ENCODE measurements around the gene EXOC3. TPM values are rescaled to one million over a fixed set of nuclear protein-coding genes. Genes with fewer than 3 reads are reported as not detected.

The EXOC3 gene
- total RNA-seq, 2 experiments from 2014 or later, result 31.0 to 58.2 TPM

DNA sequence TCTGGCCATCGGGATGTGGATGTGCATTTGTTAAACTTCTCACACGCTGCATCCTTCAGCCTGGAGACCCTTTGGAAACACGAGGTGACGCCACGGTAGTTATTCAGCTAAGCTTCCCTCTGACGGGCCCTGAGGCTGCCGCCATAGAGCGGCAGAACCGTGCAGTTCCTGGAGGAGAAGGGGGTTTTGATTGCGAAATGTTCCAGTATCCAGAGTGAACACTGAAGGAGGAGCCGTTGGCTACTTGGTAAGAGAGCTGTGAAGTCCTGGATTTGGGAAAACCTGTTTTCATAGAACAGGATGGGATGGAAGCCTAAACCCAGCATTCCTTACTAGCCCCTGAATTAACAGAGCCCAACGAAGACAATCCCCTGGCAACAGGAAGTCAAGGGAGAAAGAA lies 23.0 kb upstream of the EXOC3 start:
- ChIA-PET CTCF (ENCODE audit: unreplicated experiment) (no interaction called here), POLR2A (no interaction called here)
- Histone ChIP-seq H3K4me2 (ENCODE audit: low read length) (no peak overlapping the region), H3K4me1 (ENCODE audit: insufficient read depth, low read length, poor library complexity, severe bottlenecking) (peaks cover 19% of the 10 kb centered on the region), H4K20me1 (ENCODE audit: insufficient read depth, low read length) (no peaks in the 10 kb centered on the region), H2AFZ (ENCODE audit: low read length) (no peak overlapping the region), H3K4me3 (ENCODE audit: low read depth, low read length, poor library complexity, severe bottlenecking) (no peak overlapping the region), H3K9me3 (ENCODE audit: low read length) (no peaks in the 10 kb centered on the region), H3K9me2 (ENCODE audit: insufficient read depth, low read length) (no peaks in the 10 kb centered on the region), H3K27ac (ENCODE audit: low read depth, low read length, poor library complexity, severe bottlenecking) (no peak overlapping the region), H3K79me2 (ENCODE audit: insufficient read depth, low read depth, low read length) (no peaks in the 10 kb centered on the region), H3K36me3 (ENCODE audit: insufficient read depth, low read length) (no peaks in the 10 kb centered on the region)
- no TSS peak for BruUV-seq (replicated peaks)
- no peak for DNase-seq (ENCODE audit: low spot score)
- intact Hi-C loops (cut with micrococcal nuclease; ENCODE audit: unreplicated experiment), result no loop called here
- TF ChIP-seq, protein P1, sequence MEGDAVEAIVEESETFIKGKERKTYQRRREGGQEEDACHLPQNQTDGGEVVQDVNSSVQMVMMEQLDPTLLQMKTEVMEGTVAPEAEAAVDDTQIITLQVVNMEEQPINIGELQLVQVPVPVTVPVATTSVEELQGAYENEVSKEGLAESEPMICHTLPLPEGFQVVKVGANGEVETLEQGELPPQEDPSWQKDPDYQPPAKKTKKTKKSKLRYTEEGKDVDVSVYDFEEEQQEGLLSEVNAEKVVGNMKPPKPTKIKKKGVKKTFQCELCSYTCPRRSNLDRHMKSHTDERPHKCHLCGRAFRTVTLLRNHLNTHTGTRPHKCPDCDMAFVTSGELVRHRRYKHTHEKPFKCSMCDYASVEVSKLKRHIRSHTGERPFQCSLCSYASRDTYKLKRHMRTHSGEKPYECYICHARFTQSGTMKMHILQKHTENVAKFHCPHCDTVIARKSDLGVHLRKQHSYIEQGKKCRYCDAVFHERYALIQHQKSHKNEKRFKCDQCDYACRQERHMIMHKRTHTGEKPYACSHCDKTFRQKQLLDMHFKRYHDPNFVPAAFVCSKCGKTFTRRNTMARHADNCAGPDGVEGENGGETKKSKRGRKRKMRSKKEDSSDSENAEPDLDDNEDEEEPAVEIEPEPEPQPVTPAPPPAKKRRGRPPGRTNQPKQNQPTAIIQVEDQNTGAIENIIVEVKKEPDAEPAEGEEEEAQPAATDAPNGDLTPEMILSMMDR (conservative IDR thresholded peaks at IDR 0.05; ENCODE audit: low read length), result no peak
- no peak for TF ChIP-seq EZH2phosphoT487 (IDR thresholded peaks at IDR 0.05; ENCODE audit: borderline replicate concordance, low read depth, low read length)

DNA sequence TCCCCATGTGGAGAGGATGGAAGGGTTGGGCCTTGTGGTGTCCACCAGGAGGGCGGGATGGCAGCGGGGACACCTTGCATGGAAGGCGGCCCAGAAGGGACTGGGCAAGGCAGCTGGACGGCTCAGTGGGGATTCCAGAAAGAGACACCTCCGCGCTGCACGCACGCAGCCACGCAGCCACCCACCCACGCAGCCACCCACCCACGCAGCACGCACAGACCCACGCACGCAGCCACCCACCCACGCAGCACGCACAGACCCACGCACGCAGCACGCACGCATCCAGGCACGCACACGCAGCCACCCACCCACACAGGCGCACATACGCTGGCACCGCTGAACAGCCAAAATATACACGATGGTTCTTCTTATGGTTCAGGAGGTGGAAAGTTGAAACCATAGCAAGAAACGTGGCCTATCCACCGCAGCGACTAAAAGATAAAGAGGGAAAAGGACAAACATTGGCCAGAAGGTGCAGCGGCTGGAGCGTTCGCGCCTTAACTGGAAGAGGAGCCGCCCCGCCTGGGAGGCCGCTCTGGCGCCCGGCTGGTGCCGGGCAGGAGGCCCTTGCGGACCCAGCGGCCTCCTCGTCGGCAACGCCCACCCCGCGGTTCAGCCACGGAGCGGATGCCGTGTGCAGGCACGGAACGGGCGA lies 22.2 kb upstream of the EXOC3 start:
- Histone ChIP-seq H3K36me3 (ENCODE audit: insufficient read depth, low read length) (no peaks in the 10 kb centered on the region), H3K9me2 (ENCODE audit: insufficient read depth, low read length) (no peaks in the 10 kb centered on the region), H3K4me3 (ENCODE audit: low read depth, low read length, poor library complexity, severe bottlenecking) (no peak overlapping the region), H3K4me1 (ENCODE audit: insufficient read depth, low read length, poor library complexity, severe bottlenecking) (peaks cover 12% of the 10 kb centered on the region), H3K4me2 (ENCODE audit: low read length) (no peak overlapping the region), H3K27ac (ENCODE audit: low read depth, low read length, poor library complexity, severe bottlenecking) (no peak overlapping the region), H2AFZ (ENCODE audit: low read length) (no peak overlapping the region), H4K20me1 (ENCODE audit: insufficient read depth, low read length) (no peaks in the 10 kb centered on the region), H3K9me3 (ENCODE audit: low read length) (no peaks in the 10 kb centered on the region), H3K79me2 (ENCODE audit: insufficient read depth, low read depth, low read length) (no peaks in the 10 kb centered on the region)
- no peak for DNase-seq (ENCODE audit: low spot score)
- ChIA-PET POLR2A (no interaction called here), CTCF (ENCODE audit: unreplicated experiment) (no interaction called here)
- TF ChIP-seq, protein P1 (conservative IDR thresholded peaks at IDR 0.05; ENCODE audit: low read length), result no peak
- no peak for TF ChIP-seq EZH2phosphoT487 (IDR thresholded peaks at IDR 0.05; ENCODE audit: borderline replicate concordance, low read depth, low read length)
- intact Hi-C loops (cut with micrococcal nuclease; ENCODE audit: unreplicated experiment), result no loop called here
- no TSS peak for BruUV-seq (replicated peaks)

DNA sequence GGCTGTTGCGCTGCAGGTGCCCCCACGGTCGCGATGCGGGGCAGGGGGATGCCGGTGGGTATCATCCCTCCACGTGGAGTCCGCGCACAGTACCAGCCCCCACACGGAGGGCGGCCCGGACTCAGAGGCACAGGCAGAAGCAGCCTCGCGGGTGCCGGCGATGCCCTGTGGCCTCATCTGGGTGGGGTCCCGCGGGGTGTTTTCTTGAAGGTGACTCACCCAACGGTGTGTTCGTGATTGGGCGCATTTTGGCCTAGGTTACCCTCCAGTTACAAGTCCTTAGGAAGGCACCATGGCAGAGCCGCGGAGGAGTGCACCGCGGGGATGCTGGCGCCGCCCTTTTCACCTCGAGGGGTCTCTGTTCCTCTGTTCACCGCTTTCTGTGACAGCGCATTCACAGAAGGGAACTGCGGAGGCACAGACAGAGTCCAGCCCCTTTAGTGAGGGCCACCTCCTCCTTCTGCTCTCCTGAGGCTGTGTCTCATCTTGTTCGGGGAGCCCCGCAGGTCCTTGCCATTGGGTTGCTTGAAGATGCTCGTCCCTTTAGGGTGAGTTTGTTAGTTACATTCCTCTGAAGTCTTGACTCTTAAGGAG lies 21.6 kb upstream of the EXOC3 start:
- Histone ChIP-seq H3K79me2 (ENCODE audit: insufficient read depth, low read depth, low read length) (no peaks in the 10 kb centered on the region), H3K4me1 (ENCODE audit: insufficient read depth, low read length, poor library complexity, severe bottlenecking) (peaks cover 7% of the 10 kb centered on the region), H3K4me2 (ENCODE audit: low read length) (no peak overlapping the region), H2AFZ (ENCODE audit: low read length) (no peak overlapping the region), H3K27ac (ENCODE audit: low read depth, low read length, poor library complexity, severe bottlenecking) (no peak overlapping the region), H3K4me3 (ENCODE audit: low read depth, low read length, poor library complexity, severe bottlenecking) (no peak overlapping the region), H3K9me3 (ENCODE audit: low read length) (no peaks in the 10 kb centered on the region), H4K20me1 (ENCODE audit: insufficient read depth, low read length) (no peaks in the 10 kb centered on the region), H3K9me2 (ENCODE audit: insufficient read depth, low read length) (no peaks in the 10 kb centered on the region), H3K36me3 (ENCODE audit: insufficient read depth, low read length) (no peaks in the 10 kb centered on the region)
- no TSS peak for BruUV-seq (replicated peaks)
- TF ChIP-seq, protein P1 (conservative IDR thresholded peaks at IDR 0.05; ENCODE audit: low read length), result no peak
- TF ChIP-seq EZH2phosphoT487 (IDR thresholded peaks at IDR 0.05; ENCODE audit: borderline replicate concordance, low read depth, low read length), result no peak
- POLR2A ChIA-PET, result no interaction called here
- no peak for DNase-seq (ENCODE audit: low spot score)
- intact Hi-C loops (cut with micrococcal nuclease; ENCODE audit: unreplicated experiment), result no loop called here
- CTCF ChIA-PET (ENCODE audit: unreplicated experiment), result no interaction called here

All from OCI-LY7 (cell line).